ENCODE results near the gene PADI1.

DNA sequence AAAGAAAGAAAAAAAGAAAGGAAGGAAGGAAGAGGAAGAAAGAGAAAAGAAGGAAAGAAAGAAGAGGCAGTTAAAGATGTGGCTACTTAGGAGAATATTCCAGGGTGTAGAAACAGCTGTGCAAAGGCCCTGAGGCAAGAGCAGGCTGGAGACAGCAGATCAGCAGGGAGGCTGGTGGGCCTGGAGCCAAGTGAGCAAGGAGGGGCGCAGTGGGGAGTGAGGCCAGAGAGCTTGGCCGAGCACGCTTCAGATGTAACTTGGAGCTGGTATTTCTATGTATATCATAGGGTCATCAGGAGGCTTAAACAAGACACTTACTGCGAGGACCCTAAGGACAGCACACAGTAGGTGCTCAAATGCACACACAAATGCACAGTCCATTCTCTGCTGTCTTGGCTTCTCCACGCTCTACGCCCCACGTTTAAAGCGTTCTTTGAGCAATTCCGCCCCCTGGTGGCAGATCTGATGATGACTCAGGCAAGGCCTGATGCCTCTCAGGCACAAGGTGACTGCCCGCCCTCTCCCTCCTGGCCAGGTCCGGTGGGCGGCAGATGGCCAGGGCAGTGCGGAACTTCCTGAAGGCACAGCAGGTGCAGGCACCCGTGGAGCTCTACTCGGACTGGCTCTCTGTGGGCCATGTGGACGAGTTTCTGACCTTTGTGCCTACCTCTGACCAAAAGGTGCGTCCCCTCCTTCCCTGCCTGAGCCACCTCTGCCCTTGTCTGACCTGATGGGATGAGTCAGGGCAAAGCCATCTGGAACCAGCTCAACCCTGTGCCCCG is 32.0 kb downstream of the PADI1 start:
- TF ChIP-seq, protein P1, sequence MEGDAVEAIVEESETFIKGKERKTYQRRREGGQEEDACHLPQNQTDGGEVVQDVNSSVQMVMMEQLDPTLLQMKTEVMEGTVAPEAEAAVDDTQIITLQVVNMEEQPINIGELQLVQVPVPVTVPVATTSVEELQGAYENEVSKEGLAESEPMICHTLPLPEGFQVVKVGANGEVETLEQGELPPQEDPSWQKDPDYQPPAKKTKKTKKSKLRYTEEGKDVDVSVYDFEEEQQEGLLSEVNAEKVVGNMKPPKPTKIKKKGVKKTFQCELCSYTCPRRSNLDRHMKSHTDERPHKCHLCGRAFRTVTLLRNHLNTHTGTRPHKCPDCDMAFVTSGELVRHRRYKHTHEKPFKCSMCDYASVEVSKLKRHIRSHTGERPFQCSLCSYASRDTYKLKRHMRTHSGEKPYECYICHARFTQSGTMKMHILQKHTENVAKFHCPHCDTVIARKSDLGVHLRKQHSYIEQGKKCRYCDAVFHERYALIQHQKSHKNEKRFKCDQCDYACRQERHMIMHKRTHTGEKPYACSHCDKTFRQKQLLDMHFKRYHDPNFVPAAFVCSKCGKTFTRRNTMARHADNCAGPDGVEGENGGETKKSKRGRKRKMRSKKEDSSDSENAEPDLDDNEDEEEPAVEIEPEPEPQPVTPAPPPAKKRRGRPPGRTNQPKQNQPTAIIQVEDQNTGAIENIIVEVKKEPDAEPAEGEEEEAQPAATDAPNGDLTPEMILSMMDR (IDR thresholded peaks at IDR 0.05; ENCODE audit: low read depth, low read length), result peak; percentile 70
- TF ChIP-seq, protein P2, sequence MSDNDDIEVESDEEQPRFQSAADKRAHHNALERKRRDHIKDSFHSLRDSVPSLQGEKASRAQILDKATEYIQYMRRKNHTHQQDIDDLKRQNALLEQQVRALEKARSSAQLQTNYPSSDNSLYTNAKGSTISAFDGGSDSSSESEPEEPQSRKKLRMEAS (IDR thresholded peaks at IDR 0.05; ENCODE audit: low read depth, low read length), result peak; percentile 76
- no peak for TF ChIP-seq POLR2A (IDR thresholded peaks at IDR 0.05; ENCODE audit: extremely low read depth, insufficient read length)
